HEK293T (cell line): ENCODE results near the gene PGLYRP3.
"Not testable (repeated sequence)": the region's sequence is repeated elsewhere in the genome, so short reads cannot be mapped to it uniquely, and the experiment has no call there.

ENCODE experiments used
- CTCF ChIA-PET: fragments of 350-600 bp; formaldehyde crosslinking; extraction: SDS; loops from one replicate; lab custom pipeline; 2021; ENCODE audit warnings: antibody characterized with exemption, inconsistent platforms; lab: Yijun Ruan, JAX
- POLR2A ChIA-PET: fragments of 350-600 bp; formaldehyde crosslinking; extraction: SDS; loops from one replicate; lab custom pipeline; 2020; ENCODE audit warnings: antibody characterized with exemption, inconsistent platforms; lab: Yijun Ruan, JAX
- DNase-seq: peaks from one replicate; pipeline ENCODE4 v3.0.0; 2012; ENCODE audit warnings: mixed read lengths; ENCODE audit errors: extremely low spot score
- ARNT ChIP-seq: fragments of 450-650 bp; IDR thresholded peaks from 2 replicates; pipeline ENCODE4 v1.6.1; 2017; ENCODE audit warnings: mild to moderate bottlenecking
- BHLHE40 ChIP-seq: fragments of 450-650 bp; IDR thresholded peaks from 2 replicates; pipeline ENCODE4 v1.6.1; 2016; ENCODE audit warnings: mild to moderate bottlenecking, moderate library complexity, borderline replicate concordance
- CTBP1 ChIP-seq: fragments of 450-650 bp; IDR thresholded peaks from 2 replicates; pipeline ENCODE4 v1.6.1; 2016; ENCODE audit warnings: borderline replicate concordance
- ELF4 ChIP-seq: fragments of 450-650 bp; IDR thresholded peaks from 2 replicates; pipeline ENCODE4 v1.6.1; 2017; ENCODE audit warnings: antibody characterized with exemption
- FOXA1 ChIP-seq: fragments of 450-650 bp; IDR thresholded peaks from 2 replicates; pipeline ENCODE4 v1.6.1; 2016; ENCODE audit warnings: mild to moderate bottlenecking
- FOXK2 ChIP-seq: fragments of 450-650 bp; IDR thresholded peaks from 2 replicates; pipeline ENCODE4 v1.6.1; 2016; ENCODE audit warnings: mild to moderate bottlenecking
- FOXM1 ChIP-seq: fragments of 450-650 bp; IDR thresholded peaks from 2 replicates; pipeline ENCODE4 v1.6.1; 2017; ENCODE audit warnings: mild to moderate bottlenecking, borderline replicate concordance
- HDGF ChIP-seq: fragments of 450-650 bp; IDR thresholded peaks from 2 replicates; pipeline ENCODE4 v1.6.1; 2017; ENCODE audit warnings: antibody characterized with exemption, borderline replicate concordance
- L3MBTL2 ChIP-seq: fragments of 450-650 bp; conservative IDR thresholded peaks from 2 replicates; pipeline ENCODE4 v1.6.1; 2016; ENCODE audit warnings: mild to moderate bottlenecking
- LEF1 ChIP-seq: fragments of 450-650 bp; IDR thresholded peaks from 2 replicates; pipeline ENCODE4 v1.6.1; 2017; ENCODE audit warnings: mild to moderate bottlenecking, borderline replicate concordance
- NFRKB ChIP-seq: fragments of 450-650 bp; IDR thresholded peaks from 2 replicates; pipeline ENCODE4 v1.6.1; 2016; ENCODE audit warnings: mild to moderate bottlenecking, moderate library complexity
- PKNOX1 ChIP-seq: fragments of 450-650 bp; IDR thresholded peaks from 2 replicates; pipeline ENCODE4 v1.6.1; 2016
- SP1 ChIP-seq: fragments of 450-650 bp; IDR thresholded peaks from 2 replicates; pipeline ENCODE4 v1.6.1; 2017
- SUZ12 ChIP-seq: fragments of 450-650 bp; IDR thresholded peaks from 2 replicates; pipeline ENCODE4 v1.6.1; 2016; ENCODE audit warnings: mild to moderate bottlenecking
- TARDBP ChIP-seq: fragments of 450-650 bp; IDR thresholded peaks from 2 replicates; pipeline ENCODE4 v1.6.1; 2016
- ZNF384 ChIP-seq: fragments of 450-650 bp; IDR thresholded peaks from 2 replicates; pipeline ENCODE4 v1.6.1; 2016

Gene PGLYRP3

GRCh38 chr1:153348511-153349362 is 36.0 kb upstream of the PGLYRP3 start, which contains the start of gene PGLYRP4:
PGLYRP4 (minus strand) TSS chr1:153348841; CDS start chr1:153347932, 909 bp downstream.
- ChIA-PET CTCF (interaction anchor here (8.4 kb wide), 1 partner anchor 146 kb away, joined by 98 read pairs; no protein-coding TSS in a partner anchor), POLR2A (interaction anchor here (1.3 kb wide), 1 partner anchor 285 kb away, joined by 3 read pairs; the partner anchor contains the start of gene CHTOP)
- TF ChIP-seq ZNF384 = no peak
- no peak for TF ChIP-seq SP1
- no peak for TF ChIP-seq FOXK2
- TF ChIP-seq ELF4 = no peak
- no peak for TF ChIP-seq CTBP1
- no peak for TF ChIP-seq HDGF
- no peak for TF ChIP-seq LEF1
- no peak for TF ChIP-seq L3MBTL2
- no peak for TF ChIP-seq ARNT
- no peak for TF ChIP-seq FOXM1
- TF ChIP-seq SUZ12 = no peak
- no peak for TF ChIP-seq NFRKB
- no peak for TF ChIP-seq BHLHE40
- no peak for TF ChIP-seq TARDBP
- no peak for TF ChIP-seq PKNOX1
- no peak for TF ChIP-seq FOXA1
- no peak for DNase-seq

GRCh38 chr1:153347856-153348255 is 35.1 kb upstream of the PGLYRP3 start:
- TF ChIP-seq FOXA1 (no peak), LEF1 (no peak), TARDBP (no peak), BHLHE40 (no peak), ARNT (no peak), HDGF (no peak)
- DNase-seq = no peak
- CTCF ChIA-PET = interaction anchor here (8.4 kb wide), 1 partner anchor 147 kb away, joined by 98 read pairs; no protein-coding TSS in a partner anchor
- POLR2A ChIA-PET = no interaction called here

- POLR2A ChIA-PET, DNase-seq, CTCF ChIA-PET: not testable (repeated sequence)
These were observed 34.3 kb upstream of the PGLYRP3 start for GRCh38 chr1:153347049-153347448.

- CTCF ChIA-PET = no interaction called here
- DNase-seq = peak; percentile 4
- TF ChIP-seq ZNF384 (no peak), SUZ12 (no peak), TARDBP (no peak)
- POLR2A ChIA-PET = no interaction called here
These were observed 33.4 kb upstream of the PGLYRP3 start for GRCh38 chr1:153346077-153346723.

GRCh38 chr1:153345187-153346076 is 32.7 kb upstream of the PGLYRP3 start:
- ChIA-PET CTCF (no interaction called here), POLR2A (no interaction called here)
- DNase-seq = peak; percentile 6
- no peak for TF ChIP-seq CTBP1
- TF ChIP-seq SUZ12 = no peak
- no peak for TF ChIP-seq TARDBP
- no peak for TF ChIP-seq LEF1
- no peak for TF ChIP-seq ARNT
- no peak for TF ChIP-seq L3MBTL2
- TF ChIP-seq PKNOX1 = no peak

- CTCF ChIA-PET = no interaction called here
- DNase-seq = peak; percentile 5
- POLR2A ChIA-PET = no interaction called here
These were observed 31.9 kb upstream of the PGLYRP3 start for GRCh38 chr1:153344718-153345025.

More at GRCh38 chr1:153344718-153345025, 31.9 kb upstream of the PGLYRP3 start:
- TF ChIP-seq BHLHE40 (no peak), CTBP1 (no peak), FOXK2 (no peak), L3MBTL2 (no peak), ZNF384 (no peak), PKNOX1 (no peak), NFRKB (no peak), SP1 (no peak), LEF1 (no peak), FOXA1 (no peak), ARNT (no peak)
